HG02943 (cell line): ENCODE measurements around the gene SCAF4.
"Not testable (repeated sequence)": the region's sequence is repeated elsewhere in the genome, so short reads cannot be mapped to it uniquely, and the experiment has no call there.

Experiments
- ATAC-seq: cut with Tn5 transposase; IDR thresholded peaks from one replicate; pipeline ENCODE4 v1.9.1; 2021; ENCODE audit warnings: mild to moderate bottlenecking, low read depth, moderate library complexity; ENCODE audit not compliant: unreplicated experiment

The SCAF4 gene

DNA sequence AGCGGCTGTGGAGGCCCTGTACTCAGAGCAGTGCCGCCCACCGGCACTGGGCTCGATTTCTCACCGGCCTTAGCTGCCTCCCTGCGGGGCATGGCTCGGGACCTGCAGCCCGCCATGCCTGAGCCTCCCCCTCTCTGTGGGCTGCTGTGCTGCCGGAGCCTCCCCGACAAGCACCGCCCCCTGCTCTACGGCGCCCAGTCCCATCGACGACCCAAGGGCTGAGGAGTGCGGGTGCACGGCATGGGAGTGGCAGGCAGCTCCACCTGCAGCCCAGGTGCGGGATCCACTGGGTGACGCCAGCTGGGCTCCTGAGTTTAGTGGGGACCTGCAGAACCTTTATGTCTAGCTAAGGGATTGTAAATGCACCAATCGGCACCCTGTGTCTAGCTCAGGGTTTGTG lies 77.6 kb downstream of the SCAF4 start:
- ATAC-seq: no peak

DNA sequence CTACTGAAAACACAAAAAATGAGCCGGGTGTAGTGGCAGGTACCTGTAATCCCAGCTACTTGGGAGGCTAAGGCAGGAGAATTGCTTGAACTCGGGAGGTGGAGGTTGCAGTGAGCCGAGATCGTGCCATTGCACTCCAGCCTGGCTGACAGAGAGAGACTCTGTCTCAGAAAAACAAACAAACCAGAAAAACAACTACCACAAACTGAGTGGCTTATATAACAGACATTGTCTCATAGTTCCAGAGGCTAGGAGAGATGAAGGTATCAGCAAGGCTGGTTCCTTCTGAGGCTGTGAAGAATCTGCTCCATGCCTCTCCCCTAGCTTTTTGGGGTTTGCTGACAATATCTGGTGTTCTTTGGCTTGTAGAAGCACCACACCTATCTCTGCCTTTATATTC lies 80.4 kb downstream of the SCAF4 start:
- not testable (repeated sequence) for ATAC-seq

DNA sequence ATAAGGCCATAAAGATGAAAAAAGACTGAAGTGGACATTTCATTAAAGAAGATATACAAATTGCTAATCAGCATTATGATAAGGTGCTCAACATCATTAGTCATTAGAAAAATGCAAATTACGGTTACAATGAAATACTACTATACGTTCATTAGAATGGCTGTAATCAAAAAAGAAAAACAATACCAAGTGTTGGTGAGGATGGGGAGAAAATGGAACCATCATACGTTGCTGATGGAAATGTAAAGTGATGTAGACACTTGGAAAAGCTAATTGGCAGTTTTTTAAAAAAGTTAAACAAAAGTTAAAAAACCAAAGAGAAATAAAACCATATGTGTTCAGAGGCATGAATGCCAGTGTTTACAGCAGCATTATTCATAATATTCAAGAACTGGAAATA lies 81.0 kb downstream of the SCAF4 start:
- no peak for ATAC-seq

- ATAC-seq: no peak
Observed at GRCh38 chr21:31647650-31648049, 84.3 kb downstream of the SCAF4 start.

DNA sequence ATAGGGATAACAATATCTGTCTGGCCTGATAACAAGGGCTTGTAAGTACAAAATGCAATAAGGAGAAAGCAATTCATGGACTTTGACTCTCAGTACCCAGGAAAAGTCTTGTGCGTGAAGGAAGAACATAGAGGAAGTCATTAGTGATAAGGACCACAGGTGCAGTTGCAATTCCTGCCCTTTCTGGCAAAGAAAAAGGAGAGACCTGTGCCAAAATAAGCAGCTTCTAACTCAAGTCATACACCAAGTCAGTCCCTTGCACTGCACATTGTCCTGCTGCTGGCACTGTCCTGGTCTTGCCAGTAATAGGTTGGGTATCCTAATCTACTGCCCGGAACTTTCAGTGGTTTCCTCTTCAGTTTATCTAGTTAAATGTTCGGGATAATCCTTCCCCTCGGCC lies 87.3 kb downstream of the SCAF4 start:
- no peak for ATAC-seq

DNA sequence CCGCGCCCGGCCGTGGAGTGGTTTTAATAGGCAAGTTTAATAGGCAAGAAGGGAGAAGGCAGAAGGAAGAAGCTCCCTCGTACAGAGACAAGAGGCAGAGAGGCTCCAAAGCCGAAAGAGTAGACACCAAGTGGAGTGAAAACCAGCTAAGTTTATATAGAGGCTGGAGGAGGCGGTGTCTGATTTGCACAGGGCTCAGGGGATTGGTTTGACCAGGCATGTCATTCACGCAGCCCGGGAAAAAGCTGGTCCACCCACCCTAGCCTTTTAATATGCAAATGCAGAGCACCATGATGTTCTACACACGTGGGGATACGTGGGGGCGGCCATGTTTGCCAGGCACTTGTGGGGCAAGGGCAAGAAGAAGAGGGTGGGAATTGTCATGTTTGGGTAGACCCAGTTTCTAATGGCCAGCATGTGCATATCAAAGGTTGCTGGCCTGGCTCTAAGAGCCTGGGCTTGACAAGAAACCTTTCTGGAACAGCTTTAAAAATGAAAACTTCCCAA lies 90.4 kb downstream of the SCAF4 start:
- no peak for ATAC-seq

DNA sequence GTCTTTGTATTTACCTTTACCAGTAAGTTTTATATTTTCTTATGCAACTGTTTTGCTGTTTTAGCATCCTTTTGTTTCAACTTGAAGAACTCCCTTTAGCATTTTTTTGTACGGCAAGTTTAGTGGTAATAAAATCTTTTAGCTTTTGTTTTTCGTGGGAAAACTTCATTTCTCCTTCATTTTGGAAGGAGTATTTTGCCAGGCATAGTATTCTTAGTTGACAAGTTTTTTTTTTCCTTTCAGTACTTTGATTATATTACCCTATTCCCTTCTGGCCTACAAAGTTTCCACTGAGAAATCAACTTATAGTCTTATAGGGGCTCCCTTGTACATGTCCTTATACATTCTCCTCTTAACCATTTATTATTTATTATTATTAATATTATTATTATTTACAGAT lies 95.0 kb downstream of the SCAF4 start:
- ATAC-seq: no peak

DNA sequence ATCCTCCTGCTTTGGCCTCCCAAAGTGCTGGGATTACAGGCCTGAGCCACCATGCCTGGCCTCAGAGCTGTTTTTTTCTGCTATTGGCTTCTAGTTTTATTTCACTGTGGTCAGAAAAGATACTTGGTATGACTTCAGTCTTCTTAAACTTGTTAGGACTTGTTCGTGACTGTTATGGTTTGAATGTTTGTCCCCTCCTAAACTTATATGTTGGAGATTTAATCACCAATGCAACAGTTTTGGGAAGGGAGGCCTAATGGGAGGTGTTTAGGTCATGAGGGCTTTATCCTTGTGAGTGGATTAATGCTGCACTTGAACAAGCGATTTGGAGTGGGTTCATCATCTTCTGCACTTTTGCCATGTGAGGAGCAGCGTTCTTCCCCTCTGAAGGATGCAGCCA lies 96.9 kb downstream of the SCAF4 start:
- ATAC-seq: no peak

DNA sequence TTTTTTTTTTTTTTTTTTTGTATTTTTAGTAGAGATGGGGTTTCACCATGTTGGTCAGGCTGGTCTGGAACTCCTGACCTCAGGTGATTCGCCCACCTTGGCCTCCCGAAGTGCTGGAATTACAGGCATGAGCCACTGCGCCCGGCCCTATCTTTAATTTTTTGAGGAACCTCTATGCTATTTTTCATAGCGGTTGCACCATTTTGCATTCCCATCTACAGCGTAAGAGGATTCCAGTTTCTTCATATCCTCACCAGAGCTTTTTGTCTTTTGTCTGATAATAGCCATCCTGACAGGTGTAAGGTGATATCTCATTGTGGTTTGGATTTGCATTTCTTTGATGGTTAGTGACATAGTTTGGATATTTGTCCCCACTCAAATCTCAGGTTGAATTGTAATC lies 100.0 kb downstream of the SCAF4 start:
- not testable (repeated sequence) for ATAC-seq

- no peak for ATAC-seq
Observed at GRCh38 chr21:31629972-31630711, 101.8 kb downstream of the SCAF4 start.

GRCh38 chr21:31624961-31625491 lies 106.9 kb downstream of the SCAF4 start:
- no peak for ATAC-seq

DNA sequence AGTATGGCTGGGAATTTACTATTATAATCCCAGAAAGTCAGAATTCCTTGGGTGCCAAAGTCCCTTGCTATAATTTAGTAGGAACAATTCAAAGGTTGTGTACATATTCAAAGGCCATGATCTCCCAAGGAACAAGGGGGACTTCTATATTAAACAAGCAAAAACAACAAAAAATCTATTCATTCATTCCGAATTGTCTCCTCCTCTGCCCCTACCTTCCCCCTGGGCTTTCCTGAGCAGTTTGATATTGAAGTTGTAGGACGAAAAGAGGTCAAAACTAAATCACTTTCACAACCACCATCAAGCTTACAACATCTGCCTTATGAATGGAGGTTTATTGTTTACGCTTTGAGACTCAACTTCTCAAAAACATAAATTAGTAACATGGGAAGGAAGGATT lies 107.7 kb downstream of the SCAF4 start:
- no peak for ATAC-seq

DNA sequence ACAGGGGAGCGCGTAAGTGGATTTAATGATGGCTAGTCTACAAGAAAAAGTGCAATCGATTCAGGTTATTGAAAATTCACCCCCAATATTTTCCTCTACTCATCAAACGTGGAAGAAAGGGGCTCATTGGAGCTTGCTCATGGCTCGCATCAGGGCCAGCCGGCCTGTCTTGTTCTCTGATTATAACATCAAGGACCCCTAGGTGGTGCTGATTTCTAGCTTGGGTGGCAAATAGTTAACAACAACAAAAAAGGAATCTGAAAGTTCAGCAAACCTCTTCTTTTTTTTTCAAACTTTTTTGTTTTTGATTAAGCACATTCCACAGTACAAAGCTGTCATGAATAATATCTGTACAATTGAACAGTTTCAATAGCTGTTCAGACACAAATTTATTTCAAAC lies 108.3 kb downstream of the SCAF4 start:
- no peak for ATAC-seq

DNA sequence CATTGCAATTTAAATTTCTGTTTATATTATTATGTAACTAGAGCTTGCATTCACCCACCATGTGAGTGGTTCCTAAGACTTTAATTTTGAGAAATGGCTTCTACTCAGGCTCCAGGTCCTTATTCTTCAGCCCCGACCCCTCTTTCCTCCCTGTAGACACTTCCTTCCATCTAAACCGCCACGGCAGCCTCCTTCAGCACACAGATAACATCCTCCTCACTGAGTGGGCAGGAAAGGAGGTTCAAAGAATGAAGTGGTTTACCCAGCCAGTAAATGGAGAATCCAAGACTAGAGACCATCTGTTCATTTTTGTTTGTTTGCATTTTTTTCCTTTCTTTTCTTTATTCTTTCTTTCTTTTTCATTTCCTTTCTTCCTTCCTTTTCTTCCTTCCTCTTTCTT lies 109.5 kb downstream of the SCAF4 start:
- ATAC-seq: no peak
